Endothelial cell of umbilical vein (primary cell): Measurements from ENCODE around the gene DDX10. TPM values are rescaled to one million over a fixed set of nuclear protein-coding genes. Genes with fewer than 3 reads are reported as not detected.

ENCODE experiments used
- BruUV-seq: library from RNA; stranded (reverse); fragments of 400-500 nt; replicated peaks from 2 replicates; lab custom pipeline; 2021; lab: Mats Ljungman, UMichigan
- CTCF ChIA-PET: fragments of 300-600, 350-600 bp; sonication (Branson Sonifier 250); formaldehyde crosslinking; loops from one replicate; lab custom pipeline; 2021; ENCODE audit warnings: antibody characterized with exemption, inconsistent platforms; lab: Charles Lee
- POLR2A ChIA-PET: fragments of 300-600, 350-600 bp; sonication (Branson Sonifier 250); formaldehyde crosslinking; loops from one replicate; lab custom pipeline; 2021; ENCODE audit warnings: antibody characterized with exemption, inconsistent platforms; lab: Charles Lee
- DNase-seq: peaks from one replicate; pipeline ENCODE4 v3.0.0-alpha.2; 2011; ENCODE audit warnings: low read depth, low spot score
- FAIRE-seq: peaks from 2 replicates; lab custom pipeline; 2011; peaks lifted over from hg19 to GRCh38; lab: Jason Lieb, UNC
- H2AFZ ChIP-seq: 2 replicates; pipeline ENCODE4 v1.6.0; 2012; ENCODE audit warnings: low read depth, low read length, control low read depth, inconsistent platforms
- H3K27ac ChIP-seq: 2 replicates; pipeline ENCODE4 v1.5.1; 2011; ENCODE audit warnings: low read depth, mild to moderate bottlenecking, control low read depth, low read length, moderate library complexity; ENCODE audit not compliant: insufficient read depth
- H3K27me3 ChIP-seq, 2 experiments: 2 replicates each; pipeline versions ENCODE4 v1.6.0 to v1.6.1; 2011; ENCODE audit warnings: low read length in 2 of 2, mixed read lengths in 1 of 2; ENCODE audit not compliant: control insufficient read depth in 2 of 2, insufficient read depth in 2 of 2
- H3K36me3 ChIP-seq, 2 experiments: 2 replicates in 1 of 2; 3 replicates in 1 of 2; pipeline ENCODE4 v1.5.1; 2011; ENCODE audit warnings: low read length in 2 of 2, mild to moderate bottlenecking in 1 of 2, moderate library complexity in 1 of 2; ENCODE audit not compliant: control insufficient read depth in 2 of 2, insufficient read depth in 2 of 2; ENCODE audit errors: extremely low read depth in 1 of 2
- H3K4me1 ChIP-seq: 3 replicates; pipeline ENCODE4 v1.5.1; 2011; ENCODE audit warnings: mild to moderate bottlenecking, low read length; ENCODE audit not compliant: control insufficient read depth, insufficient read depth; ENCODE audit errors: extremely low read depth
- H3K4me2 ChIP-seq: 2 replicates; pipeline ENCODE4 v1.6.1; 2011; ENCODE audit warnings: low read length, control low read depth, mixed read lengths; ENCODE audit not compliant: insufficient read depth
- H3K4me3 ChIP-seq, 3 experiments: fragments of 200-600 bp in 1 of 3; sonication (generic), shearing (Covaris generic) in 1 of 3; replicated peaks in 1 of 3; 2 replicates each; pipeline ENCODE4 v1.5.1; 2011 to 2016; ENCODE audit warnings: control low read depth in 3 of 3, low read length in 3 of 3, mild to moderate bottlenecking in 2 of 3, inconsistent platforms in 1 of 3, low read depth in 1 of 3, moderate library complexity in 1 of 3; ENCODE audit not compliant: insufficient read depth in 1 of 3
- H3K79me2 ChIP-seq: 2 replicates; pipeline ENCODE4 v1.6.0; 2012; ENCODE audit warnings: low read length, inconsistent platforms; ENCODE audit not compliant: control insufficient read depth, insufficient read depth
- H3K9ac ChIP-seq: replicated peaks from 2 replicates; pipeline ENCODE3; 2011; ENCODE audit warnings: low read length, control low read depth; ENCODE audit not compliant: insufficient read depth; ENCODE audit errors: extremely low read depth
- H3K9me1 ChIP-seq: replicated peaks from 3 replicates; pipeline ENCODE4 v1.6.0; 2011; ENCODE audit warnings: mild to moderate bottlenecking, low read length; ENCODE audit not compliant: control insufficient read depth, insufficient read depth; ENCODE audit errors: extremely low read depth
- H3K9me3 ChIP-seq: replicated peaks from 2 replicates; pipeline ENCODE4 v1.5.1; 2012; ENCODE audit warnings: low read length, inconsistent platforms; ENCODE audit not compliant: control insufficient read depth, insufficient read depth
- H4K20me1 ChIP-seq: replicated peaks from 2 replicates; pipeline ENCODE3; 2011; ENCODE audit warnings: mild to moderate bottlenecking, low read length; ENCODE audit not compliant: control insufficient read depth, insufficient read depth; ENCODE audit errors: extremely low read depth
- CTCF ChIP-seq, 2 donors: IDR thresholded peaks; 1 replicate in 1 of 2; 2 replicates in 1 of 2; pipeline ENCODE4 v1.5.1; 2011; ENCODE audit warnings: low read length in 2 of 2, mild to moderate bottlenecking in 2 of 2, moderate library complexity in 2 of 2, control low read depth in 1 of 2, inconsistent platforms in 1 of 2, low read depth in 1 of 2; ENCODE audit not compliant: insufficient read depth in 1 of 2; ENCODE audit errors: extremely low read depth in 1 of 2
- EZH2 ChIP-seq: IDR thresholded peaks from 2 replicates; pipeline ENCODE4 v1.6.1; 2012; ENCODE audit warnings: borderline replicate concordance, low read depth, mild to moderate bottlenecking, moderate library complexity, low read length, inconsistent platforms; ENCODE audit not compliant: severe bottlenecking
- FOS ChIP-seq: IDR thresholded peaks from 2 replicates; pipeline ENCODE4 v1.6.1; 2011; ENCODE audit warnings: mild to moderate bottlenecking, low read length, moderate library complexity, borderline replicate concordance; ENCODE audit not compliant: insufficient read depth
- GATA2 ChIP-seq: IDR thresholded peaks from 2 replicates; pipeline ENCODE4 v1.7.0; 2011; ENCODE audit warnings: low read depth, mild to moderate bottlenecking, moderate library complexity, mixed read lengths, low read length; ENCODE audit not compliant: insufficient read length, insufficient read depth
- JUN ChIP-seq: IDR thresholded peaks from 2 replicates; pipeline ENCODE4 v1.6.1; 2011; ENCODE audit warnings: borderline replicate concordance, low read depth; ENCODE audit not compliant: insufficient read length, insufficient read depth
- MAX ChIP-seq: IDR thresholded peaks from 2 replicates; pipeline ENCODE4 v1.6.1; 2011; ENCODE audit not compliant: insufficient read depth, insufficient read length
- MYC ChIP-seq: IDR thresholded peaks from one replicate; pipeline ENCODE4 v1.6.1; 2011; ENCODE audit warnings: mild to moderate bottlenecking, low read depth, low read length
- POLR2A ChIP-seq: IDR thresholded peaks from 2 replicates; pipeline ENCODE4 v1.6.1; 2012; ENCODE audit warnings: low read depth, mild to moderate bottlenecking, control low read depth, low read length
- POLR2AphosphoS5 ChIP-seq: IDR thresholded peaks from 2 replicates; pipeline ENCODE4 v1.6.1; 2012; ENCODE audit warnings: low read depth, mild to moderate bottlenecking, control low read depth, low read length, moderate library complexity; ENCODE audit not compliant: insufficient read depth
- dilution Hi-C: fragments of 300-500 bp; cut with MboI; formaldehyde crosslinking; loops from one replicate; pipeline ENCODE4 v1.15.0; 2019; ENCODE audit warnings: low sequenced_read_pairs; ENCODE audit not compliant: extremely low pct_ligation_motif_present
- intact Hi-C: fragments of 100-400 bp; cut with micrococcal nuclease; formaldehyde crosslinking; loops from one replicate; pipeline ENCODE4 v1.10.0; 2022
- polyA plus RNA-seq, 4 experiments: library from polyadenylated mRNA; depleted of rRNA in 3 of 4; stranded (reverse) in 3 of 4; unstranded in 1 of 4; fragments of >200 nt; gene quantifications; 2 replicates each; pipeline versions ENCODE4 v1.2.1 to v1.2.3, GENCODE V29; 2011 to 2012; ENCODE audit warnings: missing spikeins in 1 of 4
- total RNA-seq: library from RNA; stranded (reverse); gene quantifications from 2 replicates; pipeline ENCODE4 v1.2.3, GENCODE V29; 2021

The DDX10 gene
- total and polyA plus RNA-seq, 2 donors (not counting 3 experiments of a cell fraction or from before 2014, with no cell fraction given) = 29.8 to 35.2 TPM

- Histone ChIP-seq H3K27me3 (no peaks in the 10 kb centered on the region), H3K9ac (no peak overlapping the region), H3K79me2 (peaks cover 49% of the 10 kb centered on the region), H4K20me1 (no peaks in the 10 kb centered on the region), H3K9me1 (no peaks in the 10 kb centered on the region), H3K4me1 (no peaks in the 10 kb centered on the region), H3K36me3 (no peaks in the 10 kb centered on the region), H3K4me2 (no peak overlapping the region), H2AFZ (no peak overlapping the region), H3K4me3 (no peak overlapping the region), H3K9me3 (no peaks in the 10 kb centered on the region), H3K27ac (no peak overlapping the region)
- FAIRE-seq (no peak), DNase-seq (peak; percentile 58)
- dilution Hi-C loops = no loop called here
- CTCF ChIA-PET = interaction anchor here (0.5 to 2.6 kb wide), 26 partner anchors 9 to 1150 kb away, joined by 3 to 38 read pairs (median 4); no protein-coding TSS in a partner anchor
- POLR2A ChIA-PET = no interaction called here
- BruUV-seq = no TSS peak
- intact Hi-C loops = loop anchor here (1.0 to 2.0 kb wide), 2 partner anchors 84 to 909 kb away; no protein-coding TSS in a partner anchor
- TF ChIP-seq MYC = no peak
- TF ChIP-seq CTCF (IDR thresholded peaks at IDR 0.05; ENCODE audit: extremely low read depth in 1 of 2, insufficient read depth in 1 of 2, low read depth in 1 of 2, low read length in 2 of 2) = peak; percentile 43 to 55
Measured at GRCh38 chr11:108788565-108789199, 123.8 kb downstream of the DDX10 start.

- H3K9me1 ChIP-seq = no peaks in the 10 kb centered on the region
- ChIA-PET CTCF (interaction anchor here (1.0 kb wide), 1 partner anchor 80 kb away, joined by 4 read pairs; no protein-coding TSS in a partner anchor), POLR2A (no interaction called here)
- H3K79me2 ChIP-seq = peaks cover 35% of the 10 kb centered on the region
- no peak overlapping the region for H3K4me2 ChIP-seq
- no peaks in the 10 kb centered on the region for H3K9me3 ChIP-seq
- H3K9ac ChIP-seq = no peak overlapping the region
- H2AFZ ChIP-seq = no peak overlapping the region
- FAIRE-seq = no peak
- BruUV-seq = no TSS peak
- H3K4me1 ChIP-seq = no peaks in the 10 kb centered on the region
- DNase-seq = no peak
- no peaks in the 10 kb centered on the region for H3K36me3 ChIP-seq
- intact Hi-C loops = no loop called here
- no peak overlapping the region for H3K4me3 ChIP-seq
- no peaks in the 10 kb centered on the region for H4K20me1 ChIP-seq
- dilution Hi-C loops = no loop called here
- TF ChIP-seq JUN = no peak
- no peak for TF ChIP-seq CTCF (IDR thresholded peaks at IDR 0.05; ENCODE audit: extremely low read depth in 1 of 2, insufficient read depth in 1 of 2, low read depth in 1 of 2, low read length in 2 of 2)
- no peak for TF ChIP-seq MAX
- TF ChIP-seq POLR2AphosphoS5 = no peak
- no peak for TF ChIP-seq FOS
- no peak for TF ChIP-seq GATA2
- TF ChIP-seq EZH2 = no peak
- TF ChIP-seq POLR2A = no peak
- no peak for TF ChIP-seq MYC
- no peak overlapping the region for H3K27ac ChIP-seq
- no peaks in the 10 kb centered on the region for H3K27me3 ChIP-seq
Measured at GRCh38 chr11:108790501-108791299, 125.8 kb downstream of the DDX10 start.
